Mesothelial cell of epicardium (in vitro differentiated cells): ENCODE results near the gene AGBL4. TPM values are rescaled to one million over a fixed set of nuclear protein-coding genes. Genes with fewer than 3 reads are reported as not detected.

Experiments
- DNase-seq, 2 experiments: peaks; one replicate each; pipeline ENCODE4 v3.0.0; 2021; ENCODE audit warnings: low spot score in 2 of 2; ENCODE audit not compliant: unreplicated experiment in 2 of 2
- H3K27ac Mint-ChIP-seq: 2 replicates; pipeline ENCODE4 v1.8.0; 2021; ENCODE audit warnings: mixed read lengths
- H3K27me3 Mint-ChIP-seq: 2 replicates; pipeline ENCODE4 v1.8.0; 2021; ENCODE audit warnings: low read depth, mixed read lengths
- H3K36me3 Mint-ChIP-seq: 2 replicates; pipeline ENCODE4 v1.8.0; 2021; ENCODE audit warnings: mixed read lengths
- H3K4me1 Mint-ChIP-seq: 2 replicates; pipeline ENCODE4 v1.8.0; 2021; ENCODE audit warnings: mixed read lengths
- H3K4me3 Mint-ChIP-seq: 2 replicates; pipeline ENCODE4 v1.8.0; 2021; ENCODE audit warnings: mild to moderate bottlenecking, moderate library complexity, mixed read lengths
- H3K9me3 Mint-ChIP-seq: 2 replicates; pipeline ENCODE4 v1.8.0; 2021; ENCODE audit warnings: mixed read lengths
- CTCF ChIP-seq: fragments of 200-600 bp; sonication (generic); IDR thresholded peaks from one replicate; pipeline ENCODE4 v1.5.0; 2021; ENCODE audit warnings: antibody characterized with exemption; ENCODE audit not compliant: unreplicated experiment
- total RNA-seq: library from RNA; stranded (reverse); gene quantifications from 3 replicates; pipeline ENCODE4 v1.2.1, GENCODE V29; 2021

The AGBL4 gene
- total RNA-seq, 1 donor from 2014 or later: 0.42 TPM

- no peak for TF ChIP-seq CTCF
- Mint-ChIP-seq H3K36me3 (peaks cover 5% of the 10 kb centered on the region), H3K27ac (no peak overlapping the region), H3K4me1 (no peaks in the 10 kb centered on the region), H3K27me3 (no peaks in the 10 kb centered on the region), H3K4me3 (no peak overlapping the region), H3K9me3 (peaks cover 84% of the 10 kb centered on the region)
- no peak for DNase-seq
Measured at GRCh38 chr1:49199564-49199963, 824.2 kb downstream of the AGBL4 start.

- Mint-ChIP-seq H3K27ac (no peak overlapping the region), H3K9me3 (peaks cover 81% of the 10 kb centered on the region), H3K36me3 (peaks cover 5% of the 10 kb centered on the region), H3K4me3 (no peak overlapping the region), H3K4me1 (no peaks in the 10 kb centered on the region), H3K27me3 (no peaks in the 10 kb centered on the region)
- TF ChIP-seq CTCF: no peak
- no peak for DNase-seq
Measured at GRCh38 chr1:49197081-49197480, 826.7 kb downstream of the AGBL4 start.

- no peak for DNase-seq
- peaks cover 2% of the 10 kb centered on the region for H3K36me3 Mint-ChIP-seq
- H3K27ac Mint-ChIP-seq: no peak overlapping the region
- no peaks in the 10 kb centered on the region for H3K27me3 Mint-ChIP-seq
- peaks cover 81% of the 10 kb centered on the region for H3K9me3 Mint-ChIP-seq
- no peak for TF ChIP-seq CTCF
- no peak overlapping the region for H3K4me3 Mint-ChIP-seq
- H3K4me1 Mint-ChIP-seq: no peaks in the 10 kb centered on the region
Measured at GRCh38 chr1:49190138-49190537, 833.6 kb downstream of the AGBL4 start.

GRCh38 chr1:49187056-49187455, 836.7 kb downstream of the AGBL4 start:
- TF ChIP-seq CTCF: no peak
- Mint-ChIP-seq H3K4me1 (no peaks in the 10 kb centered on the region), H3K36me3 (no peaks in the 10 kb centered on the region), H3K27ac (no peak overlapping the region), H3K9me3 (peaks cover 79% of the 10 kb centered on the region), H3K27me3 (no peaks in the 10 kb centered on the region), H3K4me3 (no peak overlapping the region)
- no peak for DNase-seq

- TF ChIP-seq CTCF: no peak
- H3K4me3 Mint-ChIP-seq: no peak overlapping the region
- peaks cover 78% of the 10 kb centered on the region for H3K9me3 Mint-ChIP-seq
- no peaks in the 10 kb centered on the region for H3K4me1 Mint-ChIP-seq
- H3K27ac Mint-ChIP-seq: no peak overlapping the region
- no peak for DNase-seq
- H3K27me3 Mint-ChIP-seq: no peaks in the 10 kb centered on the region
- no peaks in the 10 kb centered on the region for H3K36me3 Mint-ChIP-seq
Measured at GRCh38 chr1:49185450-49185980, 838.2 kb downstream of the AGBL4 start.

- no peak for DNase-seq
- Mint-ChIP-seq H3K4me3 (no peak overlapping the region), H3K27me3 (no peaks in the 10 kb centered on the region), H3K36me3 (no peaks in the 10 kb centered on the region), H3K27ac (no peak overlapping the region), H3K4me1 (no peaks in the 10 kb centered on the region), H3K9me3 (peaks cover 71% of the 10 kb centered on the region)
- no peak for TF ChIP-seq CTCF
Measured at GRCh38 chr1:49183489-49183888, 840.3 kb downstream of the AGBL4 start.
